K562 (cell line): Measurements from ENCODE around the gene SLC1A2. TPM values are rescaled to one million over a fixed set of nuclear protein-coding genes. Genes with fewer than 3 reads are reported as not detected.

Source experiments
- ATAC-seq: fragments of 200-7000 bp; cut with Tn5 transposase; 3 replicates; pipeline ENCODE4 v1.9.1; 2020; ENCODE audit warnings: moderate library complexity
- BruUV-seq: library from RNA; stranded (reverse); fragments of 400-500 nt; replicated peaks from 2 replicates; lab custom pipeline; 2021; lab: Mats Ljungman, UMichigan
- CTCF ChIA-PET: fragments of 300-600 bp; formaldehyde crosslinking; extraction: SDS; loops from one replicate; lab custom pipeline; 2021; ENCODE audit warnings: low intra/inter-chr PET ratio; lab: Yijun Ruan, JAX
- POLR2A ChIA-PET: fragments of 300-600, 350-650 bp; sonication (Branson Sonifier 250); formaldehyde crosslinking; extraction: SDS; loops from one replicate; lab custom pipeline; 2021; ENCODE audit warnings: antibody characterized with exemption, inconsistent platforms; lab: Yijun Ruan, JAX
- DNase-seq, 4 experiments: peaks; one replicate each; pipeline versions ENCODE4 v3.0.0 to v3.0.0-alpha.2; 2011 to 2018; ENCODE audit warnings: low spot score in 3 of 4, mixed read lengths in 3 of 4; ENCODE audit errors: extremely low read depth in 1 of 4
- FAIRE-seq: peaks from 2 replicates; lab custom pipeline; 2011; peaks lifted over from hg19 to GRCh38; lab: Jason Lieb, UNC
- H2AFZ ChIP-seq: 2 replicates; pipeline ENCODE4 v1.6.0; 2011; ENCODE audit warnings: low read depth, low read length, control low read depth, inconsistent platforms
- H3K27ac ChIP-seq: fragments of 200-600 bp; 3 replicates; pipeline ENCODE4 v1.8.0; 2011; ENCODE audit warnings: low read depth, mild to moderate bottlenecking, control low read depth, inconsistent platforms, low read length, moderate library complexity, mixed read lengths; ENCODE audit errors: extremely low read depth
- H3K27me3 ChIP-seq, 2 experiments: fragments of 300-600 bp in 1 of 2; 2 replicates in 1 of 2; 3 replicates in 1 of 2; pipeline versions ENCODE4 v1.6.0 to v1.8.0; 2011; ENCODE audit warnings: inconsistent platforms in 2 of 2, low read length in 2 of 2, mild to moderate bottlenecking in 1 of 2, mixed read lengths in 1 of 2, moderate library complexity in 1 of 2; ENCODE audit not compliant: control insufficient read depth in 2 of 2, insufficient read depth in 2 of 2
- H3K36me3 ChIP-seq: fragments of 300-600 bp; 3 replicates; pipeline ENCODE4 v1.8.0; 2011; ENCODE audit warnings: mild to moderate bottlenecking, low read length, inconsistent platforms; ENCODE audit not compliant: control insufficient read depth, insufficient read depth
- H3K4me1 ChIP-seq, 2 experiments: fragments of 200-600 bp in 1 of 2; replicated peaks in 1 of 2; 2 replicates in 1 of 2; 3 replicates in 1 of 2; pipeline versions ENCODE4 v1.5.1 to v1.8.0; 2011; ENCODE audit warnings: inconsistent platforms in 2 of 2, low read length in 2 of 2, mild to moderate bottlenecking in 1 of 2, mixed read lengths in 1 of 2, moderate library complexity in 1 of 2; ENCODE audit not compliant: control insufficient read depth in 2 of 2, insufficient read depth in 2 of 2
- H3K4me2 ChIP-seq: 2 replicates; pipeline ENCODE4 v1.6.1; 2011; ENCODE audit warnings: low read length, control low read depth, inconsistent platforms, mixed read lengths; ENCODE audit not compliant: insufficient read depth
- H3K4me3 ChIP-seq: fragments of 200-600 bp; sonication (generic), shearing (Covaris generic); 2 replicates; pipeline ENCODE4 v1.5.1; 2016; ENCODE audit warnings: control low read depth, inconsistent platforms
- H3K79me2 ChIP-seq: fragments of 200-600 bp; 3 replicates; pipeline ENCODE4 v1.8.0; 2011; ENCODE audit warnings: low read length, inconsistent platforms; ENCODE audit not compliant: control insufficient read depth, insufficient read depth
- H3K9ac ChIP-seq, 2 experiments: 2 replicates each; pipeline versions ENCODE4 v1.6.0 to v1.6.1; 2011; ENCODE audit warnings: low read depth in 2 of 2, low read length in 2 of 2, control low read depth in 1 of 2, inconsistent platforms in 1 of 2, mild to moderate bottlenecking in 1 of 2, mixed read lengths in 1 of 2; ENCODE audit not compliant: insufficient read depth in 1 of 2
- H3K9me1 ChIP-seq: one replicate; pipeline ENCODE4 v1.6.0; 2011; ENCODE audit warnings: inconsistent platforms, mild to moderate bottlenecking, low read length, moderate library complexity; ENCODE audit not compliant: control insufficient read depth, insufficient read depth
- H3K9me3 ChIP-seq: replicated peaks from 2 replicates; pipeline ENCODE4 v1.5.1; 2011; ENCODE audit warnings: low read depth, low read length, inconsistent platforms; ENCODE audit not compliant: control insufficient read depth, insufficient read depth
- H4K20me1 ChIP-seq: replicated peaks from 2 replicates; pipeline ENCODE4 v1.6.1; 2011; ENCODE audit warnings: low read length, inconsistent platforms, mixed read lengths; ENCODE audit not compliant: control insufficient read depth, insufficient read depth
- KDM4B ChIP-seq, 2 experiments: fragments of 450-650 bp in 1 of 2; sonication (generic) in 1 of 2; IDR thresholded peaks; 2 replicates each; pipeline ENCODE4 v1.6.1; 2016 to 2017; ENCODE audit warnings: borderline replicate concordance in 2 of 2, antibody characterized with exemption in 1 of 2, low read depth in 1 of 2, mild to moderate bottlenecking in 1 of 2
- LEF1 ChIP-seq: fragments of 450-650 bp; IDR thresholded peaks from 2 replicates; pipeline ENCODE4 v1.6.1; 2016; ENCODE audit warnings: mild to moderate bottlenecking
- PRDM10 ChIP-seq: fragments of 450-650 bp; IDR thresholded peaks from 2 replicates; pipeline ENCODE4 v1.6.1; 2018; ENCODE audit not compliant: partially characterized antibody
- PRMT5 ChIP-seq: sonication (generic); formaldehyde crosslinking; IDR thresholded peaks from 2 replicates; pipeline ENCODE4 v1.5.0; 2020; ENCODE audit warnings: missing genetic modification reagents
- WGBS: fragments of 100-300 bp; shearing (Covaris generic); methylation state at CpG from one replicate; pipeline ENCODE4 v1.1.6; 2016; ENCODE audit warnings: low coverage, mixed read lengths; ENCODE audit not compliant: insufficient coverage; ENCODE audit errors: missing lambda C conversion rate; 5-methylcytosine and 5-hydroxymethylcytosine counted together
- in situ Hi-C: fragments of 300-500 bp; cut with MboI; formaldehyde crosslinking; loops from 4 replicates; pipeline ENCODE4 v1.15.0; 2018; ENCODE audit warnings: inconsistent platforms, mixed read lengths
- intact Hi-C: fragments of 100-400 bp; cut with micrococcal nuclease; formaldehyde crosslinking; loops from 2 replicates; pipeline ENCODE4 v1.14.2; 2022
- polyA plus RNA-seq, 8 experiments: library from polyadenylated mRNA; depleted of rRNA in 4 of 8; stranded (reverse) in 5 of 8; unstranded in 3 of 8; fragments of >200 nt; fragmentation: Nextera tagmentation in 2 of 8; fragmentation: Illumina TruSeq in 1 of 8; extraction: Ambion mirVana in 2 of 8; extraction: Trizol in 1 of 8; gene quantifications; 2 replicates each; pipeline versions ENCODE4 v1.2.1 to v1.2.3, GENCODE V29; 2011 to 2014; ENCODE audit warnings: inconsistent platforms in 1 of 8, missing spikeins in 1 of 8
- total RNA-seq, 7 experiments: library from RNA; depleted of rRNA in 6 of 7; stranded (reverse); fragments of >200 nt in 6 of 7; fragmentation: Illumina TruSeq in 2 of 7; extraction: Trizol in 2 of 7; gene quantifications; 2 replicates each; pipeline versions ENCODE4 v1.2.1 to v1.2.3, GENCODE V29; 2011 to 2021; ENCODE audit warnings: low replicate concordance in 1 of 7

The SLC1A2 gene
- total and polyA plus RNA-seq, 9 of the 15 experiments (the other 6 are each of a cell fraction or from before 2014, with no cell fraction given) = 0.03 to 0.07 (median 0.04) TPM; not detected in 5

GRCh38 chr11:35243774-35244173, 175.6 kb downstream of the SLC1A2 start (continued):
- TF ChIP-seq PRDM10 (no peak), PRMT5 (CRISPR knock-in tag) (no peak)

GRCh38 chr11:35242412-35243242, 176.7 kb downstream of the SLC1A2 start:
- H3K27ac ChIP-seq = no peak overlapping the region
- no peak for TF ChIP-seq KDM4B (IDR thresholded peaks at IDR 0.05; ENCODE audit: borderline replicate concordance in 2 of 2, low read depth in 1 of 2)
- TF ChIP-seq LEF1 = no peak
- in situ Hi-C loops (loop anchor here (25.0 kb wide), 1 partner anchor 305 kb away; no protein-coding TSS in a partner anchor), intact Hi-C loops (no loop called here)
- H3K9me1 ChIP-seq = no peaks in the 10 kb centered on the region
- H3K4me3 ChIP-seq = no peak overlapping the region
- no peak for FAIRE-seq
- WGBS = 2% methylated on average over 3 of the region's 3 CpGs
- peaks cover 0 to 3% of the 10 kb centered on the region in 2 experiments; a peak in 3 of 5 replicates for H3K27me3 ChIP-seq
- no peaks in the 10 kb centered on the region for H3K36me3 ChIP-seq
- ChIA-PET CTCF (no interaction called here), POLR2A (no interaction called here)
- BruUV-seq = no TSS peak
- no peaks in the 10 kb centered on the region for H3K9me3 ChIP-seq
- H3K4me1 ChIP-seq = no peaks in the 10 kb centered on the region; a peak in 1 of 5 replicates
- no peak overlapping the region for H2AFZ ChIP-seq
- no peak overlapping the region for H3K4me2 ChIP-seq
- H4K20me1 ChIP-seq = no peaks in the 10 kb centered on the region
- H3K9ac ChIP-seq = no peak overlapping the region
- ATAC-seq = no peak
- no peaks in the 10 kb centered on the region for H3K79me2 ChIP-seq
- DNase-seq = no peak
